ENCODE measurements around the gene CYP4Z1. TPM values are rescaled to one million over a fixed set of nuclear protein-coding genes. Genes with fewer than 3 reads are reported as not detected.
A peak's percentile ranks its signal among the peaks of the same experiment; 100 is the strongest.
"Not testable (repeated sequence)": the region's sequence is repeated elsewhere in the genome, so short reads cannot be mapped to it uniquely, and the experiment has no call there.

The CYP4Z1 gene
- total RNA-seq, 1 donor from 2014 or later, result not detected

DNA sequence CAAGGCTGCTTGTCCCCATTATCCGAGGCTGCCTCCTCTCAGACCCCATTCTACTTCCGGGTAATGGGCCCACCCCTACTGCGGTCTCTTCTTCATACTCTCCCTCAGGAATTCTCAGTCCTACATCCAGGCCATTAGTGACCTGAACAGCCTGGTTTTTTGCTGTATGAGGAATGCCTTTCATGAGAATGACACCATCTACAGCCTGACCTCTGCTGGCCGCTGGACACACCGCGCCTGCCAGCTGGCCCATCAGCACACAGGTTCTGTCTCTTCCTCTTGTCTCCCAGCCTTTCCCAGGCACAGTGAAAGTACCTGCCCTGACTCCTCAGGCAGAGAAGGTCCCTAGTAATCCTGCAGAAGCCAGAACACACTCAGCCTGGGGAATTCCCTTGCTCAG is 76.6 kb downstream of the CYP4Z1 start:
- not testable (repeated sequence) for H3K9me3 ChIP-seq (ENCODE audit: insufficient read depth, low read depth, low read length); FAIRE-seq; DNase-seq (ENCODE audit: low read depth); H3K4me3 Mint-ChIP-seq (ENCODE audit: unreplicated experiment); H3K4me3 ChIP-seq (ENCODE audit: insufficient read depth, low read depth, low read length); H4K20me1 ChIP-seq (ENCODE audit: insufficient read depth, low read length); H3K27ac ChIP-seq (ENCODE audit: low read depth, low read length); H3K4me1 Mint-ChIP-seq (ENCODE audit: low read depth, unreplicated experiment); H3K9me3 Mint-ChIP-seq (ENCODE audit: unreplicated experiment); H2AFZ ChIP-seq (ENCODE audit: low read depth, low read length); H3K4me1 ChIP-seq (ENCODE audit: insufficient read depth, low read length); H3K36me3 ChIP-seq (ENCODE audit: insufficient read depth, low read length); H3K36me3 Mint-ChIP-seq (ENCODE audit: low read depth, unreplicated experiment); H3K9ac ChIP-seq (ENCODE audit: low read length); H3K4me2 ChIP-seq (ENCODE audit: low read length); H3K27ac Mint-ChIP-seq (ENCODE audit: unreplicated experiment); H3K79me2 ChIP-seq (ENCODE audit: insufficient read depth, low read length); H3K27me3 ChIP-seq (ENCODE audit: insufficient read depth, low read length)
- peaks cover 23% of the 10 kb centered on the region for H3K27me3 Mint-ChIP-seq (ENCODE audit: low read depth, unreplicated experiment)
- peak; percentile 18 for TF ChIP-seq CTCF (IDR thresholded peaks at IDR 0.05; ENCODE audit: insufficient read depth, low read depth, low read length)

DNA sequence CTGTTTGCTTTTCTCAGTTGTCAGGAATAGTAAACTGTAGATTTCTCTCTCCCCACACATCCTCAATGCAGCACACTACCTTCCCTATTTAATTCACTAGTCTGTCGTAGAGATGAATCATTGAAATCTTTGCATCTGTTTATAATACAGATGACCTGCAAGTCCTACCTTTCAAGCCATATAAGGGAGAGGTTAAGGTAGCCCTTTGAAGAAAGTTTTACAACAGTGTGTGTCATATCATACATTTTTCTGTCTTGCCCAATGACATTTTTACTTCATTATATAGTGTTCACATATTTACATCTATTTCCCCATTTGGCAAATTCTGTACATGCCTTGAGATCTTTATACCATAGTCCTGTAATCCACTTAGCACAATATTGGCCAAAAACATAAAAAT is 79.5 kb downstream of the CYP4Z1 start:
- not testable (repeated sequence) for H3K36me3 Mint-ChIP-seq (ENCODE audit: low read depth, unreplicated experiment); H3K4me3 ChIP-seq (ENCODE audit: insufficient read depth, low read depth, low read length); H3K27ac Mint-ChIP-seq (ENCODE audit: unreplicated experiment); FAIRE-seq; H3K27ac ChIP-seq (ENCODE audit: low read depth, low read length); DNase-seq (ENCODE audit: low read depth); H3K4me1 ChIP-seq (ENCODE audit: insufficient read depth, low read length); H3K4me3 Mint-ChIP-seq (ENCODE audit: unreplicated experiment); H3K4me2 ChIP-seq (ENCODE audit: low read length); H3K27me3 ChIP-seq (ENCODE audit: insufficient read depth, low read length); H3K9ac ChIP-seq (ENCODE audit: low read length); H3K9me3 ChIP-seq (ENCODE audit: insufficient read depth, low read depth, low read length); H2AFZ ChIP-seq (ENCODE audit: low read depth, low read length); H3K36me3 ChIP-seq (ENCODE audit: insufficient read depth, low read length); H4K20me1 ChIP-seq (ENCODE audit: insufficient read depth, low read length); H3K4me1 Mint-ChIP-seq (ENCODE audit: low read depth, unreplicated experiment); H3K79me2 ChIP-seq (ENCODE audit: insufficient read depth, low read length); H3K9me3 Mint-ChIP-seq (ENCODE audit: unreplicated experiment)
- peaks cover 20% of the 10 kb centered on the region for H3K27me3 Mint-ChIP-seq (ENCODE audit: low read depth, unreplicated experiment)

GRCh38 chr1:47147047-47147785 is 80.2 kb downstream of the CYP4Z1 start:
- no peak overlapping the region for H3K4me3 Mint-ChIP-seq (ENCODE audit: unreplicated experiment)
- Histone ChIP-seq H3K4me1 (ENCODE audit: insufficient read depth, low read length) (no peaks in the 10 kb centered on the region), H4K20me1 (ENCODE audit: insufficient read depth, low read length) (no peaks in the 10 kb centered on the region), H3K27ac (ENCODE audit: low read depth, low read length) (no peak overlapping the region), H3K79me2 (ENCODE audit: insufficient read depth, low read length) (no peaks in the 10 kb centered on the region), H3K9me3 (ENCODE audit: insufficient read depth, low read depth, low read length) (no peaks in the 10 kb centered on the region), H3K36me3 (ENCODE audit: insufficient read depth, low read length) (no peaks in the 10 kb centered on the region), H3K27me3 (ENCODE audit: insufficient read depth, low read length) (no peaks in the 10 kb centered on the region), H2AFZ (ENCODE audit: low read depth, low read length) (no peak overlapping the region), H3K4me3 (ENCODE audit: insufficient read depth, low read depth, low read length) (no peak overlapping the region), H3K4me2 (ENCODE audit: low read length) (no peak overlapping the region), H3K9ac (ENCODE audit: low read length) (no peak overlapping the region)
- H3K27me3 Mint-ChIP-seq (ENCODE audit: low read depth, unreplicated experiment), result peaks cover 14% of the 10 kb centered on the region
- TF ChIP-seq EZH2 (IDR thresholded peaks at IDR 0.05; ENCODE audit: insufficient read depth, low read length) (no peak), CTCF (IDR thresholded peaks at IDR 0.05; ENCODE audit: insufficient read depth, low read depth, low read length) (no peak)
- no peak for FAIRE-seq
- no peak for DNase-seq (ENCODE audit: low read depth)
- no peaks in the 10 kb centered on the region for H3K4me1 Mint-ChIP-seq (ENCODE audit: low read depth, unreplicated experiment)
- H3K36me3 Mint-ChIP-seq (ENCODE audit: low read depth, unreplicated experiment), result no peaks in the 10 kb centered on the region
- peaks cover 4% of the 10 kb centered on the region for H3K9me3 Mint-ChIP-seq (ENCODE audit: unreplicated experiment)
- no peak overlapping the region for H3K27ac Mint-ChIP-seq (ENCODE audit: unreplicated experiment)

DNA sequence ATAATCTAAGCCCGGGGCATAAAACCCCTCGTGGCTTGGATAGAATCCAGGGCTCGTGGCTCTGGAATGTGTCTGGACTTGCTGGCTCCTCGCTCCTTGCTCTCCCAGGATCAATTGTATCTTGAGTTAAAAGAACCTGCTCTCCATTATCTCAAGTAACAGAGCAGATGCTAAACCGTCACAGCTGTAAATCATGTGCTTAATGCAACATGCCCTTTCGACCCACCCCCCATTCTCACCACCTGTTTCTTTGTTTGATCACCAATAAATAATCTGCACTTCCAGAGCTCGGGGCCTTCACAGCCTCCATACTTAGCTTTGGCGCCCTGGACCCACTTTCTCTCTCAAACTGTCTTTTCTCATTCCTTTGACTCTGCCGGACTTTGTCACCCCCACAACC is 82.1 kb downstream of the CYP4Z1 start:
- H3K27me3 Mint-ChIP-seq (ENCODE audit: low read depth, unreplicated experiment); H3K9me3 ChIP-seq (ENCODE audit: insufficient read depth, low read depth, low read length); H3K36me3 Mint-ChIP-seq (ENCODE audit: low read depth, unreplicated experiment); FAIRE-seq; H3K4me3 Mint-ChIP-seq (ENCODE audit: unreplicated experiment); H4K20me1 ChIP-seq (ENCODE audit: insufficient read depth, low read length); H3K79me2 ChIP-seq (ENCODE audit: insufficient read depth, low read length); H3K9ac ChIP-seq (ENCODE audit: low read length); H3K9me3 Mint-ChIP-seq (ENCODE audit: unreplicated experiment); H2AFZ ChIP-seq (ENCODE audit: low read depth, low read length); H3K4me2 ChIP-seq (ENCODE audit: low read length); H3K4me1 ChIP-seq (ENCODE audit: insufficient read depth, low read length); H3K27ac ChIP-seq (ENCODE audit: low read depth, low read length); H3K27ac Mint-ChIP-seq (ENCODE audit: unreplicated experiment); H3K4me1 Mint-ChIP-seq (ENCODE audit: low read depth, unreplicated experiment); H3K36me3 ChIP-seq (ENCODE audit: insufficient read depth, low read length); DNase-seq (ENCODE audit: low read depth); H3K4me3 ChIP-seq (ENCODE audit: insufficient read depth, low read depth, low read length); H3K27me3 ChIP-seq (ENCODE audit: insufficient read depth, low read length): not testable (repeated sequence)

GRCh38 chr1:47156457-47156856 is 89.4 kb downstream of the CYP4Z1 start:
- DNase-seq (ENCODE audit: low read depth); H3K36me3 ChIP-seq (ENCODE audit: insufficient read depth, low read length); H4K20me1 ChIP-seq (ENCODE audit: insufficient read depth, low read length); FAIRE-seq; H3K27ac Mint-ChIP-seq (ENCODE audit: unreplicated experiment); H3K9me3 ChIP-seq (ENCODE audit: insufficient read depth, low read depth, low read length); H3K4me1 Mint-ChIP-seq (ENCODE audit: low read depth, unreplicated experiment); H3K79me2 ChIP-seq (ENCODE audit: insufficient read depth, low read length); H3K4me2 ChIP-seq (ENCODE audit: low read length); H3K4me3 Mint-ChIP-seq (ENCODE audit: unreplicated experiment); H3K4me3 ChIP-seq (ENCODE audit: insufficient read depth, low read depth, low read length); H3K9me3 Mint-ChIP-seq (ENCODE audit: unreplicated experiment); H3K27ac ChIP-seq (ENCODE audit: low read depth, low read length); H3K4me1 ChIP-seq (ENCODE audit: insufficient read depth, low read length); H3K36me3 Mint-ChIP-seq (ENCODE audit: low read depth, unreplicated experiment); H2AFZ ChIP-seq (ENCODE audit: low read depth, low read length); H3K27me3 ChIP-seq (ENCODE audit: insufficient read depth, low read length); H3K27me3 Mint-ChIP-seq (ENCODE audit: low read depth, unreplicated experiment); H3K9ac ChIP-seq (ENCODE audit: low read length): not testable (repeated sequence)

Measured in astrocyte (in vitro differentiated cells and primary cell).